ENCODE data around the gene TIGD7.
"Not testable (repeated sequence)": the region's sequence is repeated elsewhere in the genome, so short reads cannot be mapped to it uniquely, and the experiment has no call there.

Gene TIGD7

DNA sequence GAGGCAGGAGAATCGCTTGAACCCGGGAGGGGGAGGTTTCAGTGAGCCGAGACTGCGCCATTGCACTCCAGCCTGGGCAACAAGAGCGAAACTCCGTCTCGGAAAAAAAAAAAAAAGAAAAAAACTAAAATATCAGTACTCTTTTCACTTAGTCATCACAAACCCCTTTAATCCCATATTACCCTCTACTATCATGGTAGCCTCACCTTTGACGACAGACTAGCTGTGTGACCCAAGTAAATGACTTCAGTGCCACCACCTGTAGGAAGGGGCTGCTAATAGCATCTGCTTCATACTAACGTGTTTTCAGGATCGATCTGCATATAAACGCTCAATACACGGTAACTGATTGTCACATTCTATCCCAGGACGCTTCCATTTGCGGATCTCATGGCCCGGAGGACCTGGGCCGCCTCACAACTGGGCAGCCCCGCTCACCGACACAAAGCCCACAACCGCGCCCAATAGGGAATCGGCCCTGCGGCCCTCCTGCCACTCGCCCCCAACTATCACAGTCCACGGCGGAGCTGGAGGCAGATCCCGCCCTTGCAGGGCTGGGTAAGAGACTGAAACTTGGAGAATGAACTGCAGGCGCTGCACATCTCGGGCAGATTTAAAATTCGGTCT, 23.0 kb downstream of the TIGD7 start:
- peak; percentile 42 for DNase-seq

DNA sequence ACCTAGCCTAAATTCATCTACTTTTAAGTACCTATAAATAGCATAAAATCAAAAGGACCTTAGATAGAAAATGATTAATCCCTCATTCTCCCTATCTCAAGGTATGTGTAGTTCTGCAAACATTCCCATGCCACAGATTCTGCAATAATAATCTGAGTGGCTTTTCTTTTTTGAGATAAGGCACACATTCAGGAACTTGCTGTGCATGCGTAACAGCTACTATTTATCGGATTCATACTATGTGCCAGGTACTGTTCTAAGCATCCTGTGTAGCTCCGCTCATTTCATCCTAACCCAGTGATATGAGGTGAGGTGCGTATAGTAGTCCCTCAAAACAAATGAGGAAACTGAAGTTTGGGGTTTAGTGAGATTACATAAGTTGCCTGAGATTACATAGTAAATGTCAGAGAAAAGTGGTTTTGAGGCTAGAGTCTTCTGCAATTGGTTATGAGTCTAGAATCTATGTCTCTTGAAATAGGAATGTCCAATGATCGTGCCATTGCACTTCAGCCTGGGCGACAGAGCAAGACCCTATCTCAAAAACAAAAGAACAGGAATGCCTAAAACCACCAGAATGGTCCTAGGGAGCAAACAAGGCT, 23.9 kb downstream of the TIGD7 start:
- no peak for DNase-seq

DNA sequence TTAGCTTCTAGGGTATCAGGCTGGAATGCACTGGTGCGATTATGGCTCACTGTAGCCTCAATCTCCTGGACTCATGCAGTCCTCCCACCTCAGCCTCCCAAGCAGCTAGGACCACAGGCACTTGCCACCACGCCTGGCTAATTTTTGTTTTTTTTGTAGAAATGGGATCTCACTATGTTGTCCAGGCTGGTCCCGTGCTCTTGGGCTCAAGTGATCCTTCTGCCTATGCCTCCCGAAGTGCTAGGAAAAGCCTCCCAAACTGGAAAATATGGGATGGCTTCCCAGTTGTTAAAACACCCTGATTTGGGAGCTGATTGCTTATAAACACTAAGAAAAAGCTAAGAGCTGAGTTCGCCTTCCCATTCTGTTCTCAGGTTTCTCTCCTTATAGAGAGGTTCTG, 28.6 kb downstream of the TIGD7 start:
- DNase-seq: no peak

DNA sequence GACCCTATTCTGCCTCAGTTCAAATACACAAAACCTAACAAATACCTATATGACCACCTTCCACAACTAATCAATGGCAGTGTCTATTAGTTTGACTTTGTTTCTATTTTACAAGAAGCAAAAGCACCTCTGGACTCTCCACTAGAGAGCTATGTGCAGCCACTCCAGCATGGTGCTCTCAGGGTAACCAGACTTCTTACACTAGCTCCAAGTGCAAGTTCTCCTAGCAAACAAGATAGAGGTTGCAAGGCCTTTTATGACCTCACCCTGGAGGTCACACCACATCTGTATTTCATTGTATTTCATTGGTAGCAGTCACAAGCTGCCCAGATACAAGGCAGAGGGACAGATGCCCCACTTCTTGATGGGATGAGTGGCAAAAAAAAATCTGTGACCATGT, 30.3 kb downstream of the TIGD7 start:
- no peak for DNase-seq

DNA sequence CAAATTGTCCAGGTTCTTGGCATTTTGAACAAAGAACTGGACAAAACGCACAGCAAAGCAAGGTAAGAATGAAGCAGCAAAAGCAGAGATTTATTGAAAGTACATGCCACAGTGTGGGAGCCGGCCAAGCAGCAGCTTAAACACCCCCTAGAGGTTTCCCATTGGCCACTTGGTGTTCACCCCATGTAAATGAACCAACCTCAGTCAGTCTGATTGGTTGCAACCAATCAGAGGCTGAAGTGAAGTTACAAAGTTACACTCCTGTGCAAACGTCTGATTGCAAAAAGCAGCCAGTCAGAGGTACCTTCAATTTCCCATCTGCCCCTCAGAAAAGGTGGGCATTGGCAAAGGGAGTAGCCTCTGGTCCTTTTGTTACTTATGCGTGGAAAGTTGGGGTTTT, 30.7 kb downstream of the TIGD7 start:
- no peak for DNase-seq

DNA sequence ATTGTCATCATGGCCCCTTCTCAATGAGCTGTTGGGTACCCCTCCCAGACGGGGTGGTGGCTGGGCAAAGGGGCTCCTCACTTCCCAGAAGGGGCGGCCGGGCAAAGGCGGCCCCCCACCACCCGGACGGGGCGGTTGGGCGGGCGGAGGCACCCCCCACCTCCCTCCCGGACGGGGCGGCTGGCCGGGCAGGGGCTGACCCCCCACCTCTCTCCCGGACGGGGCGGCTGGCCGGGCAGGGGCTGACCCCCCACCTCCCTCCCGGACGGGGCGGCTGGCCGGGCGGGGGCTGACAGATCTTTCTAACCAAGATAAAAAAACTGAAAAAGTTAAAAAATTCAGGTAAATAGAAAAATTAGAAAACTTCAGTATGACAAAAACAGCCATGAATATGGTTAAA, 33.9 kb downstream of the TIGD7 start:
- DNase-seq: not testable (repeated sequence)

DNA sequence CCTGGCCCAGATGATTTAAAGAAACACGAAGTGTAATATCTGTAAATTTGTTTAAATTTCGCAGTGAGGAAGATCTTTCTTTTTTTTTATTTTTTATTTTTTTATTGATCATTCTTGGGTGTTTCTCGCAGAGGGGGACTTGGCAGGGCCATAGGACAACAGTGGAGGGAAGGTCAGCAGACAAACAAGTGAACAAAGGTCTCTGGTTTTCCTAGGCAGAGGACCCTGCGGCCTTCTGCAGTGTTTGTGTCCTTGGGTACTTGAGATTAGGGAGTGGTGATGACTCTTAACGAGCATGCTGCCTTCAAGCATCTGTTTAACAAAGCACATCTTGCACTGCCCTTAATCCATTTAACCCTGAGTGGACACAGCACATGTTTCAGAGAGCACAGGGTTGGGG, 34.5 kb downstream of the TIGD7 start:
- DNase-seq: not testable (repeated sequence)

DNA sequence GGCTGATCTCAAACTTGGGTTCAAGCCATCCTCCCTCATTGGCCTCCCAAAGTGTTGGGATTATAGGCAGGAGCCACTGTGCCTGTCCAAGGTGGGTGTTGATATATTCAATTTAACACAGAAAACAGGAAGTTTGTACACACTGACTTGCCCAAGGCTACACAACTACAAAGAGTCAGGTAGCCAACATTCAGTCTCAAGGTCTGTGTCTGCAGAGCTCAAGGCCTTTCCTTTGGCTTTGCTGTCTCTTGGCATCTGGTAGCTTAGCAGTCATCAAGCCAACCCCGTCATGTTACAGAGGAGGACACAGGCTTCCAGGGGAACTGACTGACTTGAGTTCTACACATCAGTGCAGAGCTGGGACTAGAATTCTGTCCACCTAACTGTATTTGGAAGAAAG, 36.9 kb downstream of the TIGD7 start:
- DNase-seq: no peak

DNA sequence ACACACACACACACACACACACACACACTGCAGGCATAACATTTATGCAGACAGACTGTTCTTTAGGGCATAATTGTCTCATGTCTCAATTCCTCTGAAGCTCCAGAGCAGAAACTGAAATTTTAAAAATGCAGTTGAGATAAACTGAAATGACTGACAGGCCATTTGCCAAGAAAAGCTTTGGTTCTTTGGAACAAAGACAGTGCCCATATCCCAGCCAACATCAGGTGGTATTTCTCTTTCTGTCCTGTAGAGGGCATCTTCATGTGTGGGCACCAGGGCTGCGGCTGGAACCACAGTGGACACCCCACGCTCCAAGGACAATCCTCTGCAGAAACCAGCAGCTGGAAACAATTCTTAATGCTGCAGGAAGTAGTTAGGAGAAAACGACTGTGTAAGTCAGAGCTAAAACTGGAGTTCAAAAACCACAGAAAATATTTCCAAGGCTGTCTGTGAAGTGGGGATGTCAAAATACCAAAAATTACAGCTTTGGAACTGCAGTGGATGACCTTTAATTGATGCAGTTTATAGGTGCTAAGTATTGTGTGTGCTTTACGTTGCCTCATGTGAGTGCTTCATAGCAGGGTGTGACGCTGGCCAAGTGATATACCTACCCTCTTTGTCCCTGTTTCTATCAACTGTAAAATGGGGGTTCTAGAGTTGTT, 38.2 kb downstream of the TIGD7 start:
- no peak for DNase-seq

DNA sequence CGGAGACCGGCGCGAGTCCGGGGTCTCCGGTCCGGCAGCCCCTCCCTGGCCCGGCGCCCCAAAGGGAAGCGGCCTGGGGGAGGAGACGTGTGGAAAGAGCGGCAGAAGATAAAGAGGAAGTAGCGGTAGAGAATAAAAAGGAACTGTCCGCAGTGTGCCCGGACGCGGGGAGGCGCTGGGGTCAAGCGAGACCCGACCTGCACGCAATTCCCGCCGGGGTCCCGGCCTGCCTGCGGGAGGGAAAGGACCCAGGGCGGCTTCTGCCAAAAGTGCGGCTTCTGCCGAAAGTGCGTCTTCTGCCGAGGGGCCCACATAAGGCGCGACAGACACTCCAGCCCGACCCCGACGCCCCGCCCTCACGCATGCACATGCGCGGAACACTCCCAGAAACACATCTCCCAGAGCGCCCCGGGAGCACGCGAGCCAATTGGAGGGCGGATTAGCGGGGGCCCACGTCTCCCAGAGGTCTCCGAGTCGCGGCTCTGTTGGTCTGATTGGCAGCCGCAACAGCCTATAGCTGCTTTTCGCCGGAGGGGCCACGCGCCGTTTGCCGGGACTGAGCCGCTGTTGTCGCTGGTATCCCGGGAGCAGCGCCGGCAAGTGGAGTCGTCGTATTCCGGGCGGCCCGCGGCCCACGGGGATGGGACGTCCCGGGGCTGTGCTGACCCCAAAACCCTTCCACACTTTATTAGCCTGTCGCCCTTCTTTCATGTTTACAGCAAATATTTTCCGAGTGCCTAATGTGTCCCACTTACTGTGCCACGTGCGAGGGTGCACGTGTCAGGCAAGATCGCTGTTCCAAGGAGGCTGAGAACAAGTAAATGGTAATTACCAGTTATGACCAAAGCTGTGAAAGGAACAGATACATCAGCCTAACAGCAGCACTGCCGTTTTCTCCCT, 40.8 kb downstream of the TIGD7 start:
- DNase-seq: peak; percentile 87

DNA sequence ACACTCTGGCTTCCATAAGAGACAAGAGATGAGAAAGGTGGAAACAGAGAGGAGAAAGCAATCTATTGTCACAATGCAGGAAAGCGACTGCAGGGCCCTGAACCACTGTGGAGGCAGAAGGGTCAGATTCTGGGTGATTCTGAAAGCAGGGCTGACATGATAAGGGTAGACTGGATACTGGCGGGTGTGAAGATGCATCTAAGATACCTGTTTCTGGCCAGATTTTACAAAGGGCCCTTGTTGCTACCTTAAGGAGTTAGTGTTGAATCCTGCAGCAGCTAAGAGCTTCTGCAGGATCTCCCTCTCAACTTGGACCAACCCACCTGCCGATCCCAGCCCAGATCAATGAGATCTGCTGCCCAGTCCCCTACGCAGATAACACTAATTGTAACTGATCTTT, 42.7 kb downstream of the TIGD7 start:
- DNase-seq: no peak

DNA sequence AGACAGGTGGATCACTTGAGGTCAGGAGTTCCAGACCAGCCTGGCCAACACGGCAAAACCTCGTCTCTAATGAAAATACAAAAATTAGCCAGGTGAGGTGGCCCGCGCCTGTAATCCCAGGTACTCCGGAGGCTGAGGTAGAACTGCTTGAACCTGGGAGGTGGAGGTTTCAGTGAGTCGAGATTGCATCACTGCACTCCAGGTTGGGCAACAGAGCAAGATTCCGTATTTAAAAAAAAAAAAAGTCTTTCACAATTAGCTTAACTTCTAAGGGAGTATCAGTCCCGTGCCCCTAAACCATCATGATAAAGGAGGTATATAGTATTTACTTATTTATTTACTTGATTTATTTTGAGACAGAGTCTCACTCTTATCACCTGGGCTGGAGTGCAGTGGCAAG, 45.4 kb downstream of the TIGD7 start:
- DNase-seq: no peak

DNA sequence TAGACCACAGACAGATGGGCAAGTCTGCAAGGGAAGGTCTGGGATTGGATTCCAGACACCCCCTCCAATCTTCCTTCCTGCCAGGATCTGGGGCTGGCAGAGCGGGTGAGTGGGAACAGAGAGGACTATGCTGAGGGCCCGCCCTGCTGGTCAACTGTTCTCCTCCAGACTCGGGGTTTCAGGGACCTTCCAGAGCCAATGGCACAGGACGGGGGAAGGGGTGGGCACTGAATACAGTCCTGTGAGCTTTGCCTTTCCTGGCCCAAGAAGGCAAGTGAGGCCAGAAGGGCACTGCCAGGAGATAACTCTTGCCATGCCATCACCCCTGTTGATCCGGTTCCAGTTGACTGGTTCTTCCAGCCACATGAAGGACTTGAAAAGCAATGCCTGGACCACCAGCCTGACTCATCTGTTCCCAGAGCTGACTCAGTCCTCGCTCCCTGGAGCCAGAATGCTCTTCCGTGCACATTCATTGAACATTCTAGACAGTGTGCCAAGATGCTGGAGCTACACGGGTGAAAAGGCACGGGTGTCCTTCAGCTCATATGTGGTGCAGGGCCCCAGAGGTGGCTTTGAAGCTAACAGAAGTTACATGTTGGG, 48.3 kb downstream of the TIGD7 start:
- DNase-seq: no peak

DNA sequence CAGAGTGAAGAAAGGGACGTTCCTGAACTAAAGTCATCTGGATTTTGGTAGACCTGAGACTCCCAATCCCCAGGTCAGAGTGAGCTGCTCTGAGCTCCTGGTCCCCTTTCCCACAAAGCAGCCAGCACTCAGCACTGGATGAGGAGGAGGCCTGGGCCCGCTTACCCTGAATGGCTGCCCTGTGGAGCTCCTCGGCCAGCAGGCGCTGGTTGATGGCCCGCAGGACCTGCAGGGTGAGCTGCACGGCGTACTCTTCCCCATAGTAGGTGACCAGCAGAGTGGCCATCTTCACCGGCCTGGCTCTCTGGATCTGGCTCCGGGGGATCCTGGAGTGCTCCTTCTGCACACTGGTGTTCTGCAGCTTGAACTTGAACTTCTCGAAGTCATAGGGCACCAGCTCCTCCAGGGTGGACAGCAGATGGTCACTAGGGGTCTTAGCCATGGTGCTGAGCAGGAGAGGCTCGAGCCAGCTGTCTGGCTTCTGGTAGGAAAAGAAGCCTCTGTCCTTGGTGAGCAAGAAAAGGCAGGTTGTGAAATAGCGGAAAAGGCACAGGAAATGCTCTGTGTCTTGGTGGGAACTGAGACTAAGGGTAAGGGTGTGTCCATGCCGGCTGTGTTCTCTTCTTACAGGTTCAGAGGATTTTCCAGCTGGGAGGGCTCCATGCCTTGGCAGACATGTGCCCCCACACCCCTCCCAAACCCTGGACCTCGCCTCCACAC, 48.9 kb downstream of the TIGD7 start, which contains the start of gene MEFV:
Gene MEFV, minus strand, starts transcription at position 488 of the 720 bp plus-strand sequence. Its CDS starts 46 bp downstream, at position 442.
- DNase-seq: no peak

DNA sequence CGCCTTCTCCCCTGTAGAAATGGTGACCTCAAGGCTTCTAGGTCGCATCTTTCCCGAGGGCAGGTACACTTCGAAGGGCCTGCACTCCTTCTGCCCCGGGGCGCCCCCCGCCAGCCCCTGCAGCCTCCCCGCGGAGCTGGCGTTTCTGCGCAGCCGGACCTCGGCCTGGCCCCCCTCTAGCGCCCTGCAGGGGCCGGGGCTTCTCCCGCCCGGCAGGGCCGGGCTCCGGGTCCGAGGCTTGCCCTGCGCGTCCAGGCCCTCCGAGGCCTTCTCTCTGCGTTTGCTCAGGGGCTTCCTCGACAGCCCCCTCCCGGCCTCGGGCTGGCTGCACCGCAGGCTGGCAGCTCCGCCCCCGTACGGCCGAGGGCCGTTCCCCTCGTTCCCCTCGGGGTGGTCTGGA, 50.9 kb downstream of the TIGD7 start:
- DNase-seq: no peak

DNA sequence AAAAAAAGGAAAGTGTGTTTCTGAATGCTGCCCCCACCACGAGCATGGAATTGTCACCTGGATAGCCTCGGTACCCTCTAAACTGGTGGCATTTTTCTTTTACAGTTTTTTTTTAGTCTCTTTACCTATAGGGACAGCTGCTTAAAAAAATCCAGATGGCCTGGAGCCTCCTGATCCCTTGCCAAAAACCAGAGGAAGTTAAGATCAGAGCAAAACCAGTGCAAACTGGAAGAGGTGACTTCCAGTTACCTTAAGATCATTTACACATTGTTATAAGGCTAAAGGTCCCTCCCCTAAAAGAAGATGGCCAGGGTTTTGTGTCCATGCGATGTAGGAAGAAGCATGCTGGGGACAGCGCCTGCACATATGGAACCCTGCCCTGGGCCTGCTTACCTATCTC, 52.3 kb downstream of the TIGD7 start:
- DNase-seq: no peak

DNA sequence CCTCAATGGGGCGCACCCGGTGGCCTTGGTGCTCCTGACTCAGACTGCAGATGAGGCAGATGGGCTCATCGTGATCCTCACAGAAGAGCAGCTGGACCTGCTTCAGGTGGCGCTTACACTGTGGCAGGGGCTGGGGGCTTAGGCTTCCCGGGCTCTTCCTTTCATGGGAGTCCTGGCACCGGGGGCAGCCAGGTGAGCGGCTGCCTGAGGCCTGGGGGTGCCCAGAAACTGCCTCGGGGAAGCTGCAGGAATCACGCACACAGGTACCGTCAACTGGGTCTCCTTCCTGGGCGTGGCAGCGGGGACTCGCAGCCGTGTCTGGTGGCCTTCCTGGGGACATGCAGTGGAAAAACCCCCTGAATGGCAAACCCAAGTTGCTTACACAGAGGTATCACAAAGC, 55.8 kb downstream of the TIGD7 start:
- DNase-seq: no peak

DNA sequence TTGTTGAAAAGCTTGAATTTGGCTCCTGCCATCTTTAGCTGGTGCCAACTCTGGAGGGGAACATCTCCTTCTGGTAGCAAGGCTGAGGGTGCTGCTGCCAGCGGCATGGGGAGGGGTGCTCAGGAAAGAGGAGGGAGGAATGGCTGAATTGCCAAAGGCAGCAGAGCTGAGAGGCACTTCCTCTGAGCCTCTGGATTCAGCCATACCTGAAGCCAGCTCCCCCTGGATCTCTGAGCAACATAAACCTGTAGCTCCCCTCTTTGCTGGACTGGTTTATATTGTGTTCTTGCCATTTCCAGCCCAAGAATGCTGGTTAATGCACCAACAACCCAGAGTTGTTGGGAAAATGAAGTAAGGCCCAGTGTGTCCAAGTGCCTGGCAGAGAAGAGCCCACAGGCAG, 56.2 kb downstream of the TIGD7 start:
- no peak for DNase-seq

All from NCI-H510A (cell line).